ENCODE measurements around the gene WWP2.
"Not testable (repeated sequence)": the region's sequence is repeated elsewhere in the genome, so short reads cannot be mapped to it uniquely, and the experiment has no call there.

Gene WWP2

GRCh38 chr16:69754143-69754468, 8.0 kb upstream of the WWP2 start:
- no peak for TF ChIP-seq CTCF (IDR thresholded peaks at IDR 0.05; ENCODE audit: unreplicated experiment in 3 of 3)
- Mint-ChIP-seq H3K36me3 (ENCODE audit: low read depth) (peaks cover 21% of the 10 kb centered on the region), H3K27ac (peak overlapping the region in 2 of 3 experiments; percentile 80 to 95), H3K4me3 (peak overlapping the region; percentile 100), H3K4me1 (peaks cover 15% of the 10 kb centered on the region), H3K9me3 (no peaks in the 10 kb centered on the region), H3K27me3 (ENCODE audit: low read depth) (no peaks in the 10 kb centered on the region)

- peak within 1 kb of the TSS; percentile 100 for H3K4me3 Mint-ChIP-seq
- H3K27ac Mint-ChIP-seq: peak within 1 kb of the TSS; percentile 80 to 96 (median 95)
- peaks cover 17% of the 10 kb centered on the region for H3K36me3 Mint-ChIP-seq (ENCODE audit: low read depth)
- no peaks in the 10 kb centered on the region for H3K9me3 Mint-ChIP-seq
- H3K27me3 Mint-ChIP-seq (ENCODE audit: low read depth): no peaks in the 10 kb centered on the region
- peak; percentile 95 to 99 (median 98) for TF ChIP-seq CTCF (IDR thresholded peaks at IDR 0.05; ENCODE audit: unreplicated experiment in 3 of 3)
- H3K4me1 Mint-ChIP-seq: peaks cover 15% of the 10 kb centered on the region
Measured at GRCh38 chr16:69754469-69755310, 7.4 kb upstream of the WWP2 start, which contains the start of gene NOB1. Gene NOB1, minus strand, starts transcription at chr16:69754926. Its CDS starts 16 bp downstream, at chr16:69754910.

GRCh38 chr16:69756705-69757104, 5.4 kb upstream of the WWP2 start:
- no peak overlapping the region for H3K27ac Mint-ChIP-seq

GRCh38 chr16:69757375-69757774, 4.8 kb upstream of the WWP2 start:
- Mint-ChIP-seq H3K4me1 (peaks cover 11% of the 10 kb centered on the region), H3K4me3 (peak overlapping the region in 1 of 3 experiments; percentile 59)
- not testable (repeated sequence) for H3K36me3 Mint-ChIP-seq (ENCODE audit: low read depth); H3K9me3 Mint-ChIP-seq; H3K27ac Mint-ChIP-seq; H3K27me3 Mint-ChIP-seq (ENCODE audit: low read depth)

More at GRCh38 chr16:69756705-69757104, 5.4 kb upstream of the WWP2 start:
- Mint-ChIP-seq H3K9me3 (no peaks in the 10 kb centered on the region), H3K4me3 (peak overlapping the region; percentile 16 to 59 (median 46)), H3K27me3 (ENCODE audit: low read depth) (no peaks in the 10 kb centered on the region), H3K4me1 (peaks cover 15% of the 10 kb centered on the region), H3K36me3 (ENCODE audit: low read depth) (peaks cover 10% of the 10 kb centered on the region)
- TF ChIP-seq CTCF (IDR thresholded peaks at IDR 0.05; ENCODE audit: unreplicated experiment in 3 of 3): no peak

- Mint-ChIP-seq H3K4me3 (peak overlapping the region; percentile 81 to 96 (median 93)), H3K27ac (peak overlapping the region; percentile 91 to 95 (median 93)), H3K36me3 (ENCODE audit: low read depth) (peaks cover 8% of the 10 kb centered on the region), H3K27me3 (ENCODE audit: low read depth) (no peaks in the 10 kb centered on the region), H3K9me3 (no peaks in the 10 kb centered on the region), H3K4me1 (peaks cover 9% of the 10 kb centered on the region)
- no peak for TF ChIP-seq CTCF (IDR thresholded peaks at IDR 0.05; ENCODE audit: unreplicated experiment in 3 of 3)
Measured at GRCh38 chr16:69762814-69763598, 874 bp downstream of the WWP2 start.

GRCh38 chr16:69763599-69763942, 1.4 kb downstream of the WWP2 start:
- TF ChIP-seq CTCF (IDR thresholded peaks at IDR 0.05; ENCODE audit: unreplicated experiment in 3 of 3): no peak
- peak overlapping the region; percentile 91 to 95 (median 93) for H3K27ac Mint-ChIP-seq
- H3K9me3 Mint-ChIP-seq: no peaks in the 10 kb centered on the region
- peaks cover 11% of the 10 kb centered on the region for H3K4me1 Mint-ChIP-seq
- peaks cover 8% of the 10 kb centered on the region for H3K36me3 Mint-ChIP-seq (ENCODE audit: low read depth)
- peak overlapping the region; percentile 81 to 96 (median 93) for H3K4me3 Mint-ChIP-seq
- no peaks in the 10 kb centered on the region for H3K27me3 Mint-ChIP-seq (ENCODE audit: low read depth)

All from nephron (organoid).